Suppressor macrophage (primary cell): ENCODE results near the gene ZNF772.

ENCODE experiments used
- DNase-seq, 4 experiments: peaks; one replicate each; pipeline ENCODE4 v3.0.0-alpha.2; 2020 to 2022

The ZNF772 gene

DNA sequence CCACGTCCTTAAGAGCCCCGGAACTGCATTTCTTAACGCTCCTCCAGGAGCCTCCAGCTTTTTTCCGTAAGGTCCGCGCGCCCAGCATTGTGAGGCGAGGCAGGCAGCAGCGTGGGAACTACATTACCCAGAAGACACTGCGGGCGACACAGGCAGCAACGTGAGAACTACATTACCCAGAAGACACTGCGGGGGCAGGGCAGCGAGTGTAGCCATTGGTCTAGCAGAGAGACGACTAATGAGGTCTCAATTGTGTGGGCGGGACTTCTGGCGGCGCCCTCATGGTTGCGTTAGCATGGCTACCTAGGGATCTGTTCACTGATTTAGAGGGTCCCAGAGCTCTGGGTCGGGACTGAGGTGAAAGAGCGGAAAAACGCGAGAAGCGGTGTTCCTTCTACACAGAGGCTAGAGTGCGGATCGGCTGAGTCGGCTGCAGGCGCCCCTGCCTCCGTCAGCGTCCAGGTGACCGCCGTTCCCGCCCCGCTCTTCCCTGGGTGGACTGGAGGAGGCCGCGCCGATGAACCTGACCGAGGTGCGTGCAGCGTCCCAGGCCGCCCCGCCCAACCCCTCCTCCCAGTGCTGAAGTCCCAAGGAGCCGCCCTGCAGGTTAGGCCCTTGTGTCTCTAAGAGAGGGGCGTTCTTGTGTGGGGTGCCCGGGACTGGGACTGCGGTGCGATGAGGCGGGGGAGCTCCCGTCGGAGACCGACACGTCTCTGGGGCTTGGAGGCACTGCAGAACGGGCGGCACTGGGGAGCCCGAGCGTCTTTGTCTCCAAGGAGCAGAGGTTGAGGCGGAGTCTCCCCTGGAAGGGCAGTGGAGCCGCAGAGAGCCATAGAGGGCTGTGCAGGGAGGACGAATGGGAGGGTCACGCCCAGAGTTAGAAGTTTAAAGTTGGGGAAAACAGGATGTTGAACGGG lies 42.0 kb downstream of the ZNF772 start, which contains the start of gene ZNF749:
TSS of gene ZNF749 (plus strand) at position 264 of the 917 bp plus-strand sequence. CDS start at position 518, 254 bp downstream.
- peak; percentile 98 to 99 (median 98) for DNase-seq

DNA sequence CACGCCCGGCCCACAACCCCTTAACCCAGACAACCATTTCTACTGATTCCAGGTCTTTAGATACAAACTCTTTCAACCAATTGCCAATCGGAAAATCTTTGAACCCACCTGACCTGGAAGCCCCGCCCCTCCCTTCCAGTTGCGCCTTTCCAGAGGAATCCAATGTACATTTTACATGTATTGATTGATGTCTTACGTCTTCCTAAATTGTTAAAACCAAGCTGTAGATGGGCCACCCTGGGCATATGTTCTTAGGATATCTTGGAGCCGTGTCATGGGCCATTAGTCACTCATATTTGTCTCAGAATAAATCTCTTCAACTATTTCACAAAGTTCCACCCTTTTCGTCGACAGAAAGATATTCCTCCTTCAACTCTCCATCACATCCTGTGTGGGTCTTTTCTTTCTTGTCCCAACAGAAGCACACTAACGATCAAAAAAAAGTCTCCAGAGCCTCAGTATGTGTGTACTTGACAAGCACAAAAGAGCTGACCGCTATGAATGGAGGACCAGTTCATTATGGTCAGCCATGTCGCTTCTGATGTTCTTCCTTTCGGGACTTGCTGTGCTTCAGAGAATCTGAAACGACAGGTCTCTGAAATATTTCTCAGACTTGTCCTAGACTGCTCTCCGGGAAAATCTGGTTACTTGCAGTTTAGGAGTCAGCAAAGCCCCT lies 42.8 kb downstream of the ZNF772 start:
- DNase-seq: no peak

DNA sequence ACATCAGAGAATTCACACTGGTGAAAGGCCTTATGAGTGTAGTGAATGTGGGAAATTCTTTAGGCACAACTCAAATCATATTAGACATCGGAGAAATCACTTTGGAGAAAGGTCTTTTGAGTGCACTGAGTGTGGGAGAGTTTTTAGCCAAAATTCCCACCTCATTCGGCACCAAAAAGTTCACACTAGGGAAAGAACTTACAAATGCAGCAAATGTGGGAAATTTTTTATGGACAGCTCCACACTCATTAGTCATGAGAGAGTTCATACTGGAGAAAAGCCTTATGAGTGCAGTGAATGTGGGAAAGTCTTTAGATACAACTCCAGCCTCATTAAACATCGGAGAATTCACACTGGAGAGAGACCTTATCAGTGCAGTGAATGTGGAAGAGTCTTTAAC lies 56.3 kb downstream of the ZNF772 start:
- no peak for DNase-seq

DNA sequence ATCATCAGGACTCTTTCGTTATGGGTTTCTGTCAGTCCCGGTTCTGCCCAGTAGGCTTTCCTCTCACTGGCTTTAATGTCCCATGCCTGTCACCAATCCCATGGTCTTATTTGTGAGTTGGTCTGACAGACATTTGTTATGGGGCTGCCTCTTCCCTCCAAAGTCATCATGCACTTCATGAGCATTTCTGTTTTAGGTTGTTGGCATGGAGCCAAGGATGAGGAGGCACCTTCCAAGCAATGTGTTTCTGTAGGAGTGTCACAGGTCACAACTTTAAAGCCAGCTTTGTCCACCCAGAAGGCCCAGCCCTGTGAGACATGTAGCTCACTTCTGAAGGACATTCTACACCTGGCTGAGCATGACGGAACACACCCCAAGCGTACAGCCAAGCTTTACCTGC lies 57.9 kb downstream of the ZNF772 start:
- DNase-seq: no peak
